ENCODE data around the gene EIF2D. TPM values are rescaled to one million over a fixed set of nuclear protein-coding genes. Genes with fewer than 3 reads are reported as not detected.

EIF2D gene
- total and polyA plus RNA-seq, 2 of the 13 experiments (the other 11 are each of a cell fraction or from before 2014, with no cell fraction given) = 45.1 to 64.9 TPM

- TF ChIP-seq FOXP4 (CRISPR knock-in tag; IDR thresholded peaks at IDR 0.05) (peak; percentile 55; the same call in 1 of the 2 replicates), GPN1 (CRISPR knock-in tag; IDR thresholded peaks at IDR 0.05; ENCODE audit: borderline replicate concordance) (no peak), ONECUT2 (CRISPR knock-in tag; IDR thresholded peaks at IDR 0.05) (no peak), CEBPB (IDR thresholded peaks at IDR 0.05; ENCODE audit: borderline replicate concordance, low read depth, low read length) (no peak), ZNF691 (CRISPR knock-in tag; IDR thresholded peaks at IDR 0.05; ENCODE audit: borderline replicate concordance, low read depth) (no peak; the same call in 1 of the 2 replicates), SMAD9 (CRISPR knock-in tag; IDR thresholded peaks at IDR 0.05) (no peak), ESRRA (CRISPR knock-in tag; IDR thresholded peaks at IDR 0.05; ENCODE audit: low read depth) (peak; percentile 38; the same call in 1 of the 2 replicates), PCBP2 (optimal IDR thresholded peaks at IDR 0.05; ENCODE audit: low read depth, low read length, poor library complexity, severe bottlenecking) (no peak), TRIM24 (CRISPR knock-in tag; IDR thresholded peaks at IDR 0.05) (no peak), ZNF432 (CRISPR knock-in tag; IDR thresholded peaks at IDR 0.05; ENCODE audit: borderline replicate concordance) (no peak), TBX2 (CRISPR knock-in tag; IDR thresholded peaks at IDR 0.05; ENCODE audit: borderline replicate concordance) (peak; percentile 75), CAMTA2 (CRISPR knock-in tag; IDR thresholded peaks at IDR 0.05; ENCODE audit: borderline replicate concordance) (peak; percentile 85; the same call in 1 of the 2 replicates), PAX8 (CRISPR knock-in tag; IDR thresholded peaks at IDR 0.05; ENCODE audit: borderline replicate concordance) (0 out of 2 replicates have a peak, but pooled peaks have one; percentile 80), ZNF567 (CRISPR knock-in tag; IDR thresholded peaks at IDR 0.05; ENCODE audit: borderline replicate concordance) (no peak), ZNF558 (CRISPR knock-in tag; IDR thresholded peaks at IDR 0.05; ENCODE audit: borderline replicate concordance) (no peak), SCMH1 (CRISPR knock-in tag; IDR thresholded peaks at IDR 0.05; ENCODE audit: borderline replicate concordance) (no peak), NR2C2 (CRISPR knock-in tag; IDR thresholded peaks at IDR 0.05; ENCODE audit: borderline replicate concordance) (peak; percentile 29; the same call in 1 of the 2 replicates), ISL2 (CRISPR knock-in tag; IDR thresholded peaks at IDR 0.05) (peak; percentile 54; the same call in 1 of the 2 replicates), IRF9 (CRISPR knock-in tag; IDR thresholded peaks at IDR 0.05; ENCODE audit: borderline replicate concordance) (peak; percentile 33; the same call in 1 of the 2 replicates), GLI4 (CRISPR knock-in tag; IDR thresholded peaks at IDR 0.05; ENCODE audit: borderline replicate concordance) (no peak), SMAD3 (CRISPR knock-in tag; IDR thresholded peaks at IDR 0.05) (no peak), ZSCAN30 (CRISPR knock-in tag; IDR thresholded peaks at IDR 0.05) (peak; percentile 80; the same call in 1 of the 2 replicates), ZNF354B (CRISPR knock-in tag; IDR thresholded peaks at IDR 0.05) (no peak), ARNT2 (CRISPR knock-in tag; IDR thresholded peaks at IDR 0.05; ENCODE audit: low read depth) (peak; percentile 88), PHF21A (CRISPR knock-in tag; IDR thresholded peaks at IDR 0.05) (0 out of 2 replicates have a peak, but pooled peaks have one; percentile 17), TGIF2 (CRISPR knock-in tag; IDR thresholded peaks at IDR 0.05) (no peak)
Measured at GRCh38 chr1:206635080-206635977, 23.1 kb upstream of the EIF2D start, which contains the start of gene DYRK3 (continued).
